GM12872 (cell line): ENCODE data around the gene KRTAP24-1.

ENCODE experiments used
- CTCF ChIP-seq: IDR thresholded peaks from 3 replicates; pipeline ENCODE4 v1.5.1; 2011; ENCODE audit warnings: low read depth, mild to moderate bottlenecking, low read length, moderate library complexity; ENCODE audit not compliant: insufficient read depth

Gene KRTAP24-1

GRCh38 chr21:30234643-30235042 is 48.1 kb downstream of the KRTAP24-1 start:
- TF ChIP-seq CTCF, result no peak

DNA sequence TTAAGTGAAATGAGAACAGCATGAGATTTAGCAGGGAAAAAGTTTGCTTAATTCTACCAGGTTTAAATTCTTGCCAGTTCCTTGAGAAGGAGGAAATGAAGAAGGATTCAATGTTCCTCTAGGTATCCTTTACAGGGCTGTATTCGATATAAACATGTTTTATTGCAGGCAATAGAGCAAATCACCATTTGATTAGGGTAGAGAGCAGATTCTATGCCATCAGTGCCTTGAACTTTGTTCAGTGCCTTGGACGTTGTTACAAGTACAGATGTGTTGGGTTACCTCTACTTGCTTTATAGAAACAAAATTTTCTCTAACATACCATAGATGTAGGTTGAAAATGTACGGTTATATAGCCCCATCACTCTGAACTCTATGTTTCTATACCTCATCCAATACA is 48.7 kb downstream of the KRTAP24-1 start:
- TF ChIP-seq CTCF, result no peak

- no peak for TF ChIP-seq CTCF
These were observed 49.3 kb downstream of the KRTAP24-1 start for GRCh38 chr21:30233228-30234020.

- no peak for TF ChIP-seq CTCF
These were observed 50.7 kb downstream of the KRTAP24-1 start for GRCh38 chr21:30232011-30232410.
